AG04450 (cell line): ENCODE results near the gene CLEC17A. TPM values are rescaled to one million over a fixed set of nuclear protein-coding genes. Genes with fewer than 3 reads are reported as not detected.
"Not testable (repeated sequence)": the region's sequence is repeated elsewhere in the genome, so short reads cannot be mapped to it uniquely, and the experiment has no call there.

Experiments
- CTCF ChIA-PET: fragments of 300-600, 350-600 bp; formaldehyde crosslinking; extraction: SDS; loops from one replicate; lab custom pipeline; 2022; ENCODE audit warnings: antibody characterized with exemption, inconsistent platforms; lab: Charles Lee
- POLR2A ChIA-PET: fragments of 350-600 bp; formaldehyde crosslinking; extraction: SDS; loops from one replicate; lab custom pipeline; 2021; ENCODE audit warnings: antibody characterized with exemption, inconsistent platforms; lab: Yijun Ruan, JAX
- DNase-seq: peaks from one replicate; pipeline ENCODE4 v3.0.0-alpha.2; 2011; ENCODE audit warnings: low read depth, low spot score
- H3K27ac ChIP-seq: one replicate; pipeline ENCODE4 v1.5.1; 2012; ENCODE audit warnings: low read depth, low read length, control low read depth
- H3K27me3 ChIP-seq: one replicate; pipeline ENCODE4 v1.6.0; 2012; ENCODE audit warnings: low read length; ENCODE audit not compliant: control insufficient read depth, insufficient read depth
- H3K4me3 ChIP-seq: 2 replicates; pipeline ENCODE4 v1.5.1; 2011; ENCODE audit warnings: mild to moderate bottlenecking, low read depth, low read length, control low read depth
- H3K9me3 ChIP-seq: 2 replicates; pipeline ENCODE4 v1.5.1; 2012; ENCODE audit warnings: low read length; ENCODE audit not compliant: control insufficient read depth, insufficient read depth
- CTCF ChIP-seq: IDR thresholded peaks from 2 replicates; pipeline ENCODE4 v1.5.1; 2011; ENCODE audit warnings: low read depth, low read length, control low read depth, inconsistent platforms
- polyA plus RNA-seq: library from polyadenylated mRNA; depleted of rRNA; stranded (reverse); fragments of >200 nt; gene quantifications from 2 replicates; pipeline ENCODE4 v1.2.3, GENCODE V29; 2011

Gene CLEC17A
- polyA plus RNA-seq, 1 experiment = not detected

GRCh38 chr19:14562660-14563589 is 20.0 kb upstream of the CLEC17A start:
- peaks cover 9% of the 10 kb centered on the region; the same call in 1 of the 2 replicates for H3K9me3 ChIP-seq
- H3K27me3 ChIP-seq = no peaks in the 10 kb centered on the region
- no peak for TF ChIP-seq CTCF
- CTCF ChIA-PET = interaction anchor here (1.7 kb wide), 1 partner anchor 10 kb away, joined by 9 read pairs; no protein-coding TSS in a partner anchor
- POLR2A ChIA-PET = interaction anchor here (1.2 kb wide), 1 partner anchor 9 kb away, joined by 3 read pairs; the partner anchor contains the start of gene NDUFB7
- no peak overlapping the region for H3K4me3 ChIP-seq
- no peak overlapping the region for H3K27ac ChIP-seq
- no peak for DNase-seq

- Histone ChIP-seq H3K27me3 (no peaks in the 10 kb centered on the region), H3K9me3 (peaks cover 9% of the 10 kb centered on the region; the same call in 1 of the 2 replicates), H3K4me3 (no peak overlapping the region), H3K27ac (no peak overlapping the region)
- CTCF ChIA-PET = no interaction called here
- no peak for DNase-seq
- POLR2A ChIA-PET = interaction anchor here (1.2 kb wide), 1 partner anchor 9 kb away, joined by 3 read pairs; the partner anchor contains the start of gene NDUFB7
- TF ChIP-seq CTCF = no peak
These were observed 19.3 kb upstream of the CLEC17A start for GRCh38 chr19:14563590-14563926.

DNA sequence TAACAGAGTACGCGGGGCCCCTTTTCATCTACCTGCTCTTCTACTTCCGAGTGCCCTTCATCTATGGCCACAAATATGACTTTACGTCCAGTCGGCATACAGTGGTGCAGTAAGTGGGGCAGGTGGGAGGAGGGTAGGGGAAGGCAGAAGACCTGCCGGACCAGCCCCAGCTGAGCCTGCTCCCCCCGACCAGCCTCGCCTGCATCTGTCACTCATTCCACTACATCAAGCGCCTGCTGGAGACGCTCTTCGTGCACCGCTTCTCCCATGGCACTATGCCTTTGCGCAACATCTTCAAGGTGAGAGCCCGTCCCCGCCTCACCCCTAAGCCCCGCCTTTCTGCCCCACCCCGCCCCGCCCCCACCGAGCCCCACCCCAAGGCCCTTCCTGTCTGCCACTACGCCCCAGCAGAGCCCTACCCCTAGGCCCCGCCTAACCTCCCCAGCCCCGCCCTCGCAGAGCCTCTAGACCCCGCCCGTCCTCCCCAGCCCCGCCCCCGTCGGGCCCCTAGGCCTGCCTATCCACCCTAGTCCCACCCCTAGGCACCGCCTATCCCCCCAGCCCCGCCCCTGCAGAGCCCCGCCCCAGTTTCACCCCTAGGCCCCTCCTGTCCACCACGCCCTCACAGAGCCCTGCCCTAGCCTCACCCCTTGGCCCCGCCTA is 18.8 kb upstream of the CLEC17A start:
- TF ChIP-seq CTCF = no peak
- DNase-seq = no peak
- H3K27ac ChIP-seq = no peak overlapping the region
- H3K4me3 ChIP-seq = no peak overlapping the region
- peaks cover 9% of the 10 kb centered on the region; the same call in 1 of the 2 replicates for H3K9me3 ChIP-seq
- POLR2A ChIA-PET = interaction anchor here (1.2 kb wide), 1 partner anchor 8 kb away, joined by 3 read pairs; the partner anchor contains the start of gene NDUFB7
- no peaks in the 10 kb centered on the region for H3K27me3 ChIP-seq
- CTCF ChIA-PET = interaction anchor here (2.2 kb wide), 1 partner anchor 8 kb away, joined by 9 read pairs; no protein-coding TSS in a partner anchor

DNA sequence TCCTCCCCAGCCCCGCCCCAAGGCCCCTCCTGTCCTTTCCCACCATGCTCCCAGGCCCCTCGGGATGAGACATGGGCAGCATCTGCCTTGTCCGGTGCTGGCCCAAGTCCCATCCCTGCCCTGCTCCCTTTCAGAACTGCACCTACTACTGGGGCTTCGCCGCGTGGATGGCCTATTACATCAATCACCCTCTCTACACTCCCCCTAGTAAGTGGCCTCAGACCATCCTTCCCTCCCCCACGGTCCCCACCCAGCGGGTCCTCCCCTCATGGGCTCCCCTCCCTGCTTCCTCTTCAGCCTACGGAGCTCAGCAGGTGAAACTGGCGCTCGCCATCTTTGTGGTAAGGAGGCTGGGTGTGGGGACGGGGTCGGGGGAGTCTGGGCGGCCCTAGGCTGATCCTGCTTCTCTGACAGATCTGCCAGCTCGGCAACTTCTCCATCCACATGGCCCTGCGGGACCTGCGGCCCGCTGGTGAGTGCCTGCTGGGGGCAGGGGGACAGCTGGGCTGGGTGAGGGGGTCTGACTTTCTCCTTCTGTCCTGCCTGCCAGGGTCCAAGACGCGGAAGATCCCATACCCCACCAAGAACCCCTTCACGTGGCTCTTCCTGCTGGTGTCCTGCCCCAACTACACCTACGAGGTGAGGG is 18.1 kb upstream of the CLEC17A start:
- H3K9me3 ChIP-seq, DNase-seq, H3K27me3 ChIP-seq, H3K27ac ChIP-seq, H3K4me3 ChIP-seq, POLR2A ChIA-PET: not testable (repeated sequence)
- CTCF ChIA-PET = interaction anchor here (2.2 kb wide), 1 partner anchor 8 kb away, joined by 9 read pairs; no protein-coding TSS in a partner anchor

DNA sequence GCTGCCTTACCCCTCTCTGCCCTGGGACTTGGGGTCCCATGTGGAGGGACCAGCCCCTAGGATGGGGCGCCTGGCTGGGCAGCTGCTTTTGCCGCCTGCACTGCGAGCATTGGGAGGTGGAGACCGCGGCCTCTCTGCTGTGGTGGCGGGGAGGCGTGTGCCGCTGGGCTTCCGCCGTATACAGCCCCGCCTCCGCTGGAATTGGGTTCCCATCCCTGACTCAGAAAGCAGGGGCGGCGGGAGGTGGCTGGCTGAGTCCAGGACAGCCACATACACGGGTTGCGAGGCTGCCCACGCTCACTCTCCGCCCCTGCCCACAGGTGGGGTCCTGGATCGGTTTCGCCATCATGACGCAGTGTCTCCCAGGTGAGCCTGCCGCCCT is 17.6 kb upstream of the CLEC17A start:
- TF ChIP-seq CTCF = no peak
- ChIA-PET POLR2A (no interaction called here), CTCF (interaction anchor here (2.2 kb wide), 1 partner anchor 9 kb away, joined by 9 read pairs; no protein-coding TSS in a partner anchor)
- no peak for DNase-seq
- Histone ChIP-seq H3K4me3 (no peak overlapping the region), H3K27me3 (no peaks in the 10 kb centered on the region), H3K27ac (no peak overlapping the region), H3K9me3 (peaks cover 9% of the 10 kb centered on the region; the same call in 1 of the 2 replicates)
